Activated CD4-positive, alpha-beta T cell treated with anti-CD3 and anti-CD28 coated beads, Interleukin-2, amount 10 ng/mL, durations not matched to agents 7 days and 5 days (primary cell): ENCODE measurements around the gene NUP214. TPM values are rescaled to one million over a fixed set of nuclear protein-coding genes. Genes with fewer than 3 reads are reported as not detected.

Experiments
- CTCF ChIA-PET: fragments of 350-600 bp; sonication (Branson Sonifier 250); formaldehyde crosslinking; loops from one replicate; lab custom pipeline; 2021; ENCODE audit warnings: antibody characterized with exemption; lab: Charles Lee
- POLR2A ChIA-PET: fragments of 350-600 bp; sonication (Branson Sonifier 250); formaldehyde crosslinking; loops from one replicate; lab custom pipeline; 2021; ENCODE audit warnings: antibody characterized with exemption; lab: Charles Lee
- DNase-seq: peaks from one replicate; pipeline ENCODE4 v3.0.0-alpha.2; 2020
- H3K27ac Mint-ChIP-seq: one replicate; pipeline ENCODE4 v1.8.0; 2021; ENCODE audit warnings: mild to moderate bottlenecking, moderate library complexity, mixed read lengths
- H3K27me3 Mint-ChIP-seq: one replicate; pipeline ENCODE4 v1.8.0; 2021; ENCODE audit warnings: mixed read lengths
- H3K36me3 Mint-ChIP-seq: one replicate; pipeline ENCODE4 v1.8.0; 2021; ENCODE audit warnings: low read depth, mixed read lengths
- H3K4me1 Mint-ChIP-seq: one replicate; pipeline ENCODE4 v1.8.0; 2021; ENCODE audit warnings: mixed read lengths
- H3K4me3 Mint-ChIP-seq: one replicate; pipeline ENCODE4 v1.8.0; 2021; ENCODE audit warnings: mild to moderate bottlenecking, moderate library complexity, mixed read lengths
- H3K9me3 Mint-ChIP-seq: one replicate; pipeline ENCODE4 v1.8.0; 2021; ENCODE audit warnings: mixed read lengths
- total RNA-seq, 2 experiments: library from RNA; stranded (reverse); gene quantifications; one replicate each; pipeline ENCODE4 v1.2.3, GENCODE V29; 2021

Gene NUP214
- total RNA-seq, 2 experiments from 2014 or later = 58.0 to 69.4 TPM

- ChIA-PET POLR2A (no interaction called here), CTCF (no interaction called here)
- Mint-ChIP-seq H3K4me3 (no peak overlapping the region), H3K36me3 (no peaks in the 10 kb centered on the region), H3K27ac (no peak overlapping the region), H3K9me3 (no peaks in the 10 kb centered on the region), H3K27me3 (peaks cover 14% of the 10 kb centered on the region), H3K4me1 (no peaks in the 10 kb centered on the region)
- DNase-seq = no peak
Measured at GRCh38 chr9:131090025-131090787, 35.2 kb upstream of the NUP214 start.

- no peaks in the 10 kb centered on the region for H3K9me3 Mint-ChIP-seq
- CTCF ChIA-PET = interaction anchor here (1.1 kb wide), 1 partner anchor 245 kb away, joined by 3 read pairs; no protein-coding TSS in a partner anchor
- peaks cover 4% of the 10 kb centered on the region for H3K4me1 Mint-ChIP-seq
- H3K4me3 Mint-ChIP-seq = no peak overlapping the region
- DNase-seq = no peak
- POLR2A ChIA-PET = no interaction called here
- no peak overlapping the region for H3K27ac Mint-ChIP-seq
- peaks cover 23% of the 10 kb centered on the region for H3K27me3 Mint-ChIP-seq
- no peaks in the 10 kb centered on the region for H3K36me3 Mint-ChIP-seq
Measured at GRCh38 chr9:131091352-131091992, 33.9 kb upstream of the NUP214 start.

DNA sequence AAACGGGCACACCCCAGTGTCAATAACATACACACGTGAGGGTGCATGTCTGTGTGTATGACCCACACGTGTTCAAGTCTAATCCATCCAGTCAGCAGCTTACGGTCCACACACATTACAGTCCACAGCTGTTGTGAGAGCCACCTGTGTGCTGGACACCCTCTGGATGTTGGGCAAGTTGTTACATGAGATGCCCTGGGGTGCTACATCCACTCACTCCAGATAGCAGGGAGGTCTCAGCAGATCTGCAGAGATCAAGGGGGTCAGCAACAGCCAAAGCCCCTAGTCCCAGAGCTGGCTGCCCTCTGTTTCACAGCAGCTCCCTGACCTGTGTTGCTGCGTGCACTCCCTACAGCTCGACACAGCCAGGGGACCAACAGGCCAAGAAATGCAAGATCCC, 33.4 kb upstream of the NUP214 start:
- ChIA-PET CTCF (interaction anchor here (1.1 kb wide), 1 partner anchor 244 kb away, joined by 3 read pairs; no protein-coding TSS in a partner anchor), POLR2A (no interaction called here)
- no peaks in the 10 kb centered on the region for H3K9me3 Mint-ChIP-seq
- H3K36me3 Mint-ChIP-seq = no peaks in the 10 kb centered on the region
- H3K4me3 Mint-ChIP-seq = no peak overlapping the region
- H3K4me1 Mint-ChIP-seq = peaks cover 6% of the 10 kb centered on the region
- H3K27ac Mint-ChIP-seq = no peak overlapping the region
- DNase-seq = no peak
- H3K27me3 Mint-ChIP-seq = peaks cover 27% of the 10 kb centered on the region

DNA sequence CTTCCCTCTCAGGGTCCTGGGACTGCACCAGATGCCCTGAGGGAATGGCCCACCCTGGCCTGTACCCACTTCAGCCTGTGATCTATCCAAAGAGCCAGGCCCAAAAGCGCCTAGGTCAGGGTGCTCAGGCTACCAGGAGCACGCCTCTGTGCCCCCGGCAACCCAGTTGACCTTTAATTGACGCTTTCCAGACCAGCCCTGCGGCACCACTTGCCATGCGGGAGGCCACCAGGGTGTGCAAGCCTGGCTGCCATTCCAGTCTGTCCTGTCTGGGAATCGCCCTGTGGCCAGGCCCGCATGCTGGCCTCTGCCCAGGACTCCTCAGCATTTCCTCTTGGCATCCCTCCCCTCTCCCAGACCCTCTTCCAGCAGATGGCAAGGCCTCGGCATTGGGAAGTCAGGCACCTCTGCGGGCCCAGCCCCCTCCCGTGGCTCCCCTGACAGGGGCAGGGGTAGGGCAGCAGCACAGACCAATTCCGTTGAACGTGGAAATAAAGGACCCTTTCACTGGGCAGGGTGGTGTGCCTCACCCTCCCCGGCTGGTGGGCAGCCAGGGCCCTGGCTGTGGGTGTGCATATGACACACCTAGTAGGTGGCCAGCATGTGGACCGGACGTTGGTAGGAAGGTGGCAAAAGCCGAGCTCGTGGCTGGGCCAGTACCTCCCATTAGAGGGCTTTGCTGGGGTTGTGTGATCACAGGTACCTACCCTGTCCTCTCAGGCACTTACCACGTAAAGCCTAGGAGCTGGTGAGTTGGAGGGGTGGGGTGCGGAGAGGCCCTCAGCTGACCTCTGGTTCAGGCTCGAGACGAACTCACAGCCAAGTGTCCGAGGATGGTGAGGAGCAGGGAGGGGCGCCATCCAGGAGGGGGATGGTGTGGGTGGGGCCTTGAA, 32.6 kb upstream of the NUP214 start:
- H3K4me3 Mint-ChIP-seq = no peak overlapping the region
- POLR2A ChIA-PET = no interaction called here

DNA sequence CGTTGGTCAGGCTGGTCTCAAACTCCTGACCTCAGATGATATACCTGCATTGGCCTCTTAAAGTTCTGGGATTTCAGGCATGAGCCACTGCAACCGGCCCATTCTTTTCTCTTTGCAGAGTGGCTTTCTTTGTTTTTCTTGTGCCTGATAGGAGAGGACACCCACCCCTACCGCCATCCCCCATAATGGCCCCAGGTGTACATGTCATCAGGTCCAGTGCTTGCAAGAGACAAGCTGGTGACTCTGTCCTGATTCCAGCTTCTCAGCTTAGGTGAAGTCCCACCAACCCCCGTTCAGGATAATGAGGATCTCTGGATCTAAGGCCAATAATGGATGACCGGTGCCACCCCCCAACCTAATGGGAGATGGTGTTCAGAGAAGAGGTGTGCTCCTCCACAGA, 31.4 kb upstream of the NUP214 start:
- no peak overlapping the region for H3K27ac Mint-ChIP-seq
- H3K27me3 Mint-ChIP-seq = peaks cover 34% of the 10 kb centered on the region
- H3K4me3 Mint-ChIP-seq = no peak overlapping the region
- no peak for DNase-seq
- no peaks in the 10 kb centered on the region for H3K36me3 Mint-ChIP-seq
- H3K4me1 Mint-ChIP-seq = peaks cover 11% of the 10 kb centered on the region
- ChIA-PET CTCF (no interaction called here), POLR2A (no interaction called here)
- H3K9me3 Mint-ChIP-seq = no peaks in the 10 kb centered on the region

More for the DNA sequence above, 32.6 kb upstream of the NUP214 start:
- peaks cover 11% of the 10 kb centered on the region for H3K4me1 Mint-ChIP-seq
- H3K36me3 Mint-ChIP-seq = no peaks in the 10 kb centered on the region
- no peaks in the 10 kb centered on the region for H3K9me3 Mint-ChIP-seq
- no peak overlapping the region for H3K27ac Mint-ChIP-seq
- H3K27me3 Mint-ChIP-seq = peaks cover 34% of the 10 kb centered on the region
- DNase-seq = no peak
- CTCF ChIA-PET = no interaction called here

DNA sequence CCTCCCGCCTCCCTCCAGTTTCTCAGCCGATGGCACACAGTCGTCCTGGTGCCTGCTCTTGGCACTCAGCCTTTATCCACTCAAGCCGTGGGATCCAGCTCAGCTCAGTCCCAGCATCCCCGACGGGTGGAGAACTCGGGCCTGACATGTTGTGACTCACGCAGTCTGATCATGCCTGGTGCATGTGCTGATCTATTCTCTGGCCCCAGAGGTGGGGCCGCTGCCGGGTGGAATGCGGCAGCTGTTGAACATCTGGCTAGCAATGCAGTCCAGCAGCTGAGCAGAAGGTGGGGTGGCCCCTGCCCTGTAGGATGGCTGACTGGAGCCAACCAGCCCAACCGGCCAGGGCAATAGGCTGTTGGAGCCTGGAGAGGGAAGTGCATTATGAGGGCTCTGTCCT, 30.8 kb upstream of the NUP214 start:
- Mint-ChIP-seq H3K9me3 (no peaks in the 10 kb centered on the region), H3K4me3 (no peak overlapping the region), H3K4me1 (peaks cover 11% of the 10 kb centered on the region), H3K27ac (no peak overlapping the region), H3K27me3 (peaks cover 34% of the 10 kb centered on the region), H3K36me3 (no peaks in the 10 kb centered on the region)
- ChIA-PET CTCF (interaction anchor here (2.0 kb wide), 1 partner anchor 12 kb away, joined by 4 read pairs; no protein-coding TSS in a partner anchor), POLR2A (interaction anchor here (0.6 kb wide), 1 partner anchor 383 kb away, joined by 3 read pairs; no protein-coding TSS in a partner anchor)
- no peak for DNase-seq

GRCh38 chr9:131095666-131096268, 29.6 kb upstream of the NUP214 start:
- ChIA-PET POLR2A (no interaction called here), CTCF (interaction anchor here (1.2 to 2.0 kb wide), 4 partner anchors 10 to 65 kb away, joined by 3 to 5 read pairs (median 4); no protein-coding TSS in a partner anchor)
- H3K27me3 Mint-ChIP-seq = peaks cover 34% of the 10 kb centered on the region
- DNase-seq = no peak
- H3K4me1 Mint-ChIP-seq = peaks cover 11% of the 10 kb centered on the region
- no peaks in the 10 kb centered on the region for H3K36me3 Mint-ChIP-seq
- H3K9me3 Mint-ChIP-seq = no peaks in the 10 kb centered on the region
- H3K27ac Mint-ChIP-seq = no peak overlapping the region
- H3K4me3 Mint-ChIP-seq = peak overlapping the region; percentile 54

GRCh38 chr9:131096269-131097125, 28.9 kb upstream of the NUP214 start, which contains the start of gene AIF1L:
Gene AIF1L (plus strand): TSS chr9:131096531. CDS start chr9:131096630, 99 bp downstream.
- no peaks in the 10 kb centered on the region for H3K9me3 Mint-ChIP-seq
- no peaks in the 10 kb centered on the region for H3K36me3 Mint-ChIP-seq
- ChIA-PET POLR2A (interaction anchor here (0.5 kb wide), 1 partner anchor 1174 kb away, joined by 5 read pairs; no protein-coding TSS in a partner anchor), CTCF (interaction anchor here (0.7 to 2.0 kb wide), 6 partner anchors 9 to 66 kb away, joined by 3 to 5 read pairs (median 4); no protein-coding TSS in a partner anchor)
- peaks cover 34% of the 10 kb centered on the region for H3K27me3 Mint-ChIP-seq
- peaks cover 11% of the 10 kb centered on the region for H3K4me1 Mint-ChIP-seq
- peak within 1 kb of the TSS; percentile 54 for H3K4me3 Mint-ChIP-seq
- H3K27ac Mint-ChIP-seq = no peak within 1 kb of the TSS
- peak; percentile 13 for DNase-seq

DNA sequence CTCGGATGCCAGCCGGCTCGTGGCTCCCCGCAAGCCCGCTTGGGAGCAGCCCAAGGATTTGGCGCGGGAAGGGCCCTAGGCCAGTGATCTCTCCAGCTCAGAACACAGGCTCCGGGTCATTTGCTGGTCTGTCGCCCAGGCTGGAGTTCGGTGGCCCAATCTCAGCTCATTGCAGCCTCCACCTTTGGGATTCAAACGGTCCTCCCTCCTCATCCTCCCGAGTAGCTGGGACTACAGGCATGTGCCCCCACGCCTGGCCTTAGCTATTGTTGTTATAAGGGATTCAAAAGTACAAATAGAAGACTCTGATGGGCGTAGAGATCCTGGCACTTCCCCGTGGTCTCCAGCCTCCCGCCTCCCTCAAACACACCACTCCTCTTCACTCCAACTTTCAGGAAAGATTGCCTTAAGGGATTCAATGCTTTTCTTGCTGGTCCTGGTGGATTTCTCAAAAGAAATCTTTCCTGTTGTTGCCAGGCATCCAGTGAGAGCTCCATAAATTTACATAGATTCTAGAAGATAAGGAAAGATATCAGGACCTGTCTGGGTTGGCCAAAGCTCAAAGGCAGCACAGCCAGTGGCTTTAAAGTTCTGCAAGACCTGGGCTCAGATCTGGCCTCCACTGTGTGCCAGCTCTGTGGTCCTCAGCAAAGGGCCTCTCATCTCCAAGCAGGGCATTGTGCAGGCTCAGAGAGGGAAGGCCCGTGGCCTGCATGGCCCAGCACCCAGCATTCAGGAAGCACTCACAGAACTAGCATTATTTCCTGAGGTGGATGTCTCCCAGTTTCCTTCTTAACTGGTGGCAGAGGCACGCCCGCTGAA, 28.0 kb upstream of the NUP214 start:
- Mint-ChIP-seq H3K36me3 (no peaks in the 10 kb centered on the region), H3K27ac (no peak overlapping the region), H3K27me3 (peaks cover 34% of the 10 kb centered on the region), H3K4me3 (peak overlapping the region; percentile 50), H3K4me1 (peaks cover 11% of the 10 kb centered on the region), H3K9me3 (no peaks in the 10 kb centered on the region)
- DNase-seq = no peak
- ChIA-PET CTCF (interaction anchor here (0.7 to 2.0 kb wide), 5 partner anchors 8 to 66 kb away, joined by 3 to 5 read pairs (median 3); no protein-coding TSS in a partner anchor), POLR2A (interaction anchor here (0.5 kb wide), 1 partner anchor 1173 kb away, joined by 5 read pairs; no protein-coding TSS in a partner anchor)

- no peaks in the 10 kb centered on the region for H3K36me3 Mint-ChIP-seq
- H3K27ac Mint-ChIP-seq = no peak overlapping the region
- peaks cover 34% of the 10 kb centered on the region for H3K27me3 Mint-ChIP-seq
- H3K4me1 Mint-ChIP-seq = peaks cover 11% of the 10 kb centered on the region
- H3K4me3 Mint-ChIP-seq = no peak overlapping the region
- no peak for DNase-seq
- ChIA-PET POLR2A (no interaction called here), CTCF (interaction anchor here (0.5 to 2.0 kb wide), 2 partner anchors 11 to 108 kb away, joined by 3 to 5 read pairs; no protein-coding TSS in a partner anchor)
- no peaks in the 10 kb centered on the region for H3K9me3 Mint-ChIP-seq
Measured at GRCh38 chr9:131097948-131098278, 27.5 kb upstream of the NUP214 start.
